Endothelial cell of umbilical vein (primary cell): ENCODE data around the gene SLTM. TPM values are rescaled to one million over a fixed set of nuclear protein-coding genes. Genes with fewer than 3 reads are reported as not detected.

Experiments
- BruUV-seq: library from RNA; stranded (reverse); fragments of 400-500 nt; replicated peaks from 2 replicates; lab custom pipeline; 2021; lab: Mats Ljungman, UMichigan
- CTCF ChIA-PET: fragments of 300-600, 350-600 bp; sonication (Branson Sonifier 250); formaldehyde crosslinking; loops from one replicate; lab custom pipeline; 2021; ENCODE audit warnings: antibody characterized with exemption, inconsistent platforms; lab: Charles Lee
- POLR2A ChIA-PET: fragments of 300-600, 350-600 bp; sonication (Branson Sonifier 250); formaldehyde crosslinking; loops from one replicate; lab custom pipeline; 2021; ENCODE audit warnings: antibody characterized with exemption, inconsistent platforms; lab: Charles Lee
- DNase-seq: peaks from one replicate; pipeline ENCODE4 v3.0.0-alpha.2; 2011; ENCODE audit warnings: low read depth, low spot score
- FAIRE-seq: peaks from 2 replicates; lab custom pipeline; 2011; peaks lifted over from hg19 to GRCh38; lab: Jason Lieb, UNC
- H2AFZ ChIP-seq: 2 replicates; pipeline ENCODE4 v1.6.0; 2012; ENCODE audit warnings: low read depth, low read length, control low read depth, inconsistent platforms
- H3K27ac ChIP-seq: 2 replicates; pipeline ENCODE4 v1.5.1; 2011; ENCODE audit warnings: low read depth, mild to moderate bottlenecking, control low read depth, low read length, moderate library complexity; ENCODE audit not compliant: insufficient read depth
- H3K27me3 ChIP-seq, 2 experiments: 2 replicates each; pipeline versions ENCODE4 v1.6.0 to v1.6.1; 2011; ENCODE audit warnings: low read length in 2 of 2, mixed read lengths in 1 of 2; ENCODE audit not compliant: control insufficient read depth in 2 of 2, insufficient read depth in 2 of 2
- H3K36me3 ChIP-seq, 2 experiments: 2 replicates in 1 of 2; 3 replicates in 1 of 2; pipeline ENCODE4 v1.5.1; 2011; ENCODE audit warnings: low read length in 2 of 2, mild to moderate bottlenecking in 1 of 2, moderate library complexity in 1 of 2; ENCODE audit not compliant: control insufficient read depth in 2 of 2, insufficient read depth in 2 of 2; ENCODE audit errors: extremely low read depth in 1 of 2
- H3K4me1 ChIP-seq: 3 replicates; pipeline ENCODE4 v1.5.1; 2011; ENCODE audit warnings: mild to moderate bottlenecking, low read length; ENCODE audit not compliant: control insufficient read depth, insufficient read depth; ENCODE audit errors: extremely low read depth
- H3K4me2 ChIP-seq: 2 replicates; pipeline ENCODE4 v1.6.1; 2011; ENCODE audit warnings: low read length, control low read depth, mixed read lengths; ENCODE audit not compliant: insufficient read depth
- H3K4me3 ChIP-seq, 3 experiments: fragments of 200-600 bp in 1 of 3; sonication (generic), shearing (Covaris generic) in 1 of 3; replicated peaks in 1 of 3; 2 replicates each; pipeline ENCODE4 v1.5.1; 2011 to 2016; ENCODE audit warnings: control low read depth in 3 of 3, low read length in 3 of 3, mild to moderate bottlenecking in 2 of 3, inconsistent platforms in 1 of 3, low read depth in 1 of 3, moderate library complexity in 1 of 3; ENCODE audit not compliant: insufficient read depth in 1 of 3
- H3K79me2 ChIP-seq: 2 replicates; pipeline ENCODE4 v1.6.0; 2012; ENCODE audit warnings: low read length, inconsistent platforms; ENCODE audit not compliant: control insufficient read depth, insufficient read depth
- H3K9ac ChIP-seq: replicated peaks from 2 replicates; pipeline ENCODE3; 2011; ENCODE audit warnings: low read length, control low read depth; ENCODE audit not compliant: insufficient read depth; ENCODE audit errors: extremely low read depth
- H3K9me1 ChIP-seq: replicated peaks from 3 replicates; pipeline ENCODE4 v1.6.0; 2011; ENCODE audit warnings: mild to moderate bottlenecking, low read length; ENCODE audit not compliant: control insufficient read depth, insufficient read depth; ENCODE audit errors: extremely low read depth
- H3K9me3 ChIP-seq: replicated peaks from 2 replicates; pipeline ENCODE4 v1.5.1; 2012; ENCODE audit warnings: low read length, inconsistent platforms; ENCODE audit not compliant: control insufficient read depth, insufficient read depth
- H4K20me1 ChIP-seq: replicated peaks from 2 replicates; pipeline ENCODE3; 2011; ENCODE audit warnings: mild to moderate bottlenecking, low read length; ENCODE audit not compliant: control insufficient read depth, insufficient read depth; ENCODE audit errors: extremely low read depth
- EZH2 ChIP-seq: IDR thresholded peaks from 2 replicates; pipeline ENCODE4 v1.6.1; 2012; ENCODE audit warnings: borderline replicate concordance, low read depth, mild to moderate bottlenecking, moderate library complexity, low read length, inconsistent platforms; ENCODE audit not compliant: severe bottlenecking
- FOS ChIP-seq: IDR thresholded peaks from 2 replicates; pipeline ENCODE4 v1.6.1; 2011; ENCODE audit warnings: mild to moderate bottlenecking, low read length, moderate library complexity, borderline replicate concordance; ENCODE audit not compliant: insufficient read depth
- GATA2 ChIP-seq: IDR thresholded peaks from 2 replicates; pipeline ENCODE4 v1.7.0; 2011; ENCODE audit warnings: low read depth, mild to moderate bottlenecking, moderate library complexity, mixed read lengths, low read length; ENCODE audit not compliant: insufficient read length, insufficient read depth
- JUN ChIP-seq: IDR thresholded peaks from 2 replicates; pipeline ENCODE4 v1.6.1; 2011; ENCODE audit warnings: borderline replicate concordance, low read depth; ENCODE audit not compliant: insufficient read length, insufficient read depth
- MYC ChIP-seq: IDR thresholded peaks from one replicate; pipeline ENCODE4 v1.6.1; 2011; ENCODE audit warnings: mild to moderate bottlenecking, low read depth, low read length
- POLR2A ChIP-seq: IDR thresholded peaks from 2 replicates; pipeline ENCODE4 v1.6.1; 2012; ENCODE audit warnings: low read depth, mild to moderate bottlenecking, control low read depth, low read length
- POLR2AphosphoS5 ChIP-seq: IDR thresholded peaks from 2 replicates; pipeline ENCODE4 v1.6.1; 2012; ENCODE audit warnings: low read depth, mild to moderate bottlenecking, control low read depth, low read length, moderate library complexity; ENCODE audit not compliant: insufficient read depth
- dilution Hi-C: fragments of 300-500 bp; cut with MboI; formaldehyde crosslinking; loops from one replicate; pipeline ENCODE4 v1.15.0; 2019; ENCODE audit warnings: low sequenced_read_pairs; ENCODE audit not compliant: extremely low pct_ligation_motif_present
- intact Hi-C: fragments of 100-400 bp; cut with micrococcal nuclease; formaldehyde crosslinking; loops from one replicate; pipeline ENCODE4 v1.10.0; 2022
- polyA plus RNA-seq, 4 experiments: library from polyadenylated mRNA; depleted of rRNA in 3 of 4; stranded (reverse) in 3 of 4; unstranded in 1 of 4; fragments of >200 nt; gene quantifications; 2 replicates each; pipeline versions ENCODE4 v1.2.1 to v1.2.3, GENCODE V29; 2011 to 2012; ENCODE audit warnings: missing spikeins in 1 of 4
- total RNA-seq: library from RNA; stranded (reverse); gene quantifications from 2 replicates; pipeline ENCODE4 v1.2.3, GENCODE V29; 2021
- TF ChIP-seq, protein P1 (sequence below), 2 donors: IDR thresholded peaks; 1 replicate in 1 of 2; 2 replicates in 1 of 2; pipeline ENCODE4 v1.5.1; 2011; ENCODE audit warnings: low read length in 2 of 2, mild to moderate bottlenecking in 2 of 2, moderate library complexity in 2 of 2, control low read depth in 1 of 2, inconsistent platforms in 1 of 2, low read depth in 1 of 2; ENCODE audit not compliant: insufficient read depth in 1 of 2; ENCODE audit errors: extremely low read depth in 1 of 2
- TF ChIP-seq, protein P2 (sequence below): IDR thresholded peaks from 2 replicates; pipeline ENCODE4 v1.6.1; 2011; ENCODE audit not compliant: insufficient read depth, insufficient read length

The SLTM gene
- total and polyA plus RNA-seq, 2 donors (not counting 3 experiments of a cell fraction or from before 2014, with no cell fraction given): 28.1 to 93.0 TPM

- POLR2A ChIA-PET: no interaction called here
These were observed 23.9 kb downstream of the SLTM start for GRCh38 chr15:58909616-58910015.

More at GRCh38 chr15:58909616-58910015, 23.9 kb downstream of the SLTM start:
- Histone ChIP-seq H3K9me1 (no peaks in the 10 kb centered on the region), H2AFZ (no peak overlapping the region), H3K4me3 (no peak overlapping the region), H3K9ac (no peak overlapping the region), H3K4me2 (no peak overlapping the region), H4K20me1 (peaks cover 2% of the 10 kb centered on the region), H3K4me1 (no peaks in the 10 kb centered on the region), H3K9me3 (no peaks in the 10 kb centered on the region), H3K36me3 (peaks cover 0 to 7% of the 10 kb centered on the region in 2 experiments), H3K79me2 (peaks cover 26% of the 10 kb centered on the region), H3K27me3 (no peaks in the 10 kb centered on the region), H3K27ac (no peak overlapping the region)
- dilution Hi-C loops (no loop called here), intact Hi-C loops (no loop called here)
- CTCF ChIA-PET: interaction anchor here (0.9 kb wide), 1 partner anchor 15 kb away, joined by 3 read pairs; no protein-coding TSS in a partner anchor
- TF ChIP-seq EZH2 (no peak), POLR2A (no peak), GATA2 (no peak), JUN (no peak), FOS (no peak), POLR2AphosphoS5 (no peak), MYC (no peak)
- TF ChIP-seq, protein P1, sequence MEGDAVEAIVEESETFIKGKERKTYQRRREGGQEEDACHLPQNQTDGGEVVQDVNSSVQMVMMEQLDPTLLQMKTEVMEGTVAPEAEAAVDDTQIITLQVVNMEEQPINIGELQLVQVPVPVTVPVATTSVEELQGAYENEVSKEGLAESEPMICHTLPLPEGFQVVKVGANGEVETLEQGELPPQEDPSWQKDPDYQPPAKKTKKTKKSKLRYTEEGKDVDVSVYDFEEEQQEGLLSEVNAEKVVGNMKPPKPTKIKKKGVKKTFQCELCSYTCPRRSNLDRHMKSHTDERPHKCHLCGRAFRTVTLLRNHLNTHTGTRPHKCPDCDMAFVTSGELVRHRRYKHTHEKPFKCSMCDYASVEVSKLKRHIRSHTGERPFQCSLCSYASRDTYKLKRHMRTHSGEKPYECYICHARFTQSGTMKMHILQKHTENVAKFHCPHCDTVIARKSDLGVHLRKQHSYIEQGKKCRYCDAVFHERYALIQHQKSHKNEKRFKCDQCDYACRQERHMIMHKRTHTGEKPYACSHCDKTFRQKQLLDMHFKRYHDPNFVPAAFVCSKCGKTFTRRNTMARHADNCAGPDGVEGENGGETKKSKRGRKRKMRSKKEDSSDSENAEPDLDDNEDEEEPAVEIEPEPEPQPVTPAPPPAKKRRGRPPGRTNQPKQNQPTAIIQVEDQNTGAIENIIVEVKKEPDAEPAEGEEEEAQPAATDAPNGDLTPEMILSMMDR (IDR thresholded peaks at IDR 0.05; ENCODE audit: extremely low read depth in 1 of 2, insufficient read depth in 1 of 2, low read depth in 1 of 2, low read length in 2 of 2): no peak
- TF ChIP-seq, protein P2, sequence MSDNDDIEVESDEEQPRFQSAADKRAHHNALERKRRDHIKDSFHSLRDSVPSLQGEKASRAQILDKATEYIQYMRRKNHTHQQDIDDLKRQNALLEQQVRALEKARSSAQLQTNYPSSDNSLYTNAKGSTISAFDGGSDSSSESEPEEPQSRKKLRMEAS: no peak
- no peak for DNase-seq
- no peak for FAIRE-seq
- no TSS peak for BruUV-seq
